HG03025 (cell line): Measurements from ENCODE around the gene STK40.

Experiments
- ATAC-seq: cut with Tn5 transposase; IDR thresholded peaks from one replicate; pipeline ENCODE4 v1.9.1; 2021; ENCODE audit warnings: mild to moderate bottlenecking, moderate library complexity; ENCODE audit not compliant: unreplicated experiment, low FRiP score

The STK40 gene

DNA sequence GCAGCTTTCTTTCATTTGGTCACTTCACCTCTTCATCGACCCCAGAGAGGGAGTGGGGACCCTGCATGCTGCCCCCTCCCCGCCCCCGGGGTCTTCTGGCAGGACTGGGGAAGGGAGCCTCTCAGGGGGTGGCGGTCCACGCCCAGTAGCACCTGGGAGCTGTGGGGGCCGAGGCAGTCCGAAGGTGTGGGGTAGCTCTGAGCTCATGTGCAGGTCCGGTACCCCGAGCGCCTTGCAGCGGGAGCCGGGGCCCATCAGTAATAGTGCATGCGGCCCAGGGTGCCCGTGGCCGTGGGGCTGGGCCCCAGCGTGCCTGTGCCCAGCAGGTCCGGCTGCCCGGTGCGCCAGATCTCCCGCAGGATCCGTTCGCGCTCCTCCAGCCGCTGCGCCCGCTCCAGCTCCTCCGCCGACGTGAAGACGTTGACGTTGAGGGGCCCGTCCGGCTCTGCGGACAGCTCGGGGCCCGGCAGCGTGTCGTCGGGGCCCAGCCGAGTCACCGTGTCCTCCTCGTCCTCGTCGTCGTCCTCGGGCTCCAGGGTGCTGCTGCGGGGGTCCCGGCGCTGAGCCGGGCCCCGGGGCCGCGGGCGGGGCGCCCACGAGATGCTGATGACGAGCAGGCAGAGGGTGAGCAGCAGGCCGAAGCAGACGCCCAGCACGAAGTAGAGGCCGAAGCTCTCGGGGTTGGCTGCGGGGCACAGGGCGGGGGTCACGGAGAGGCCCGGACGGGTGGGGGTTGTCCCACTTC, 63.5 kb downstream of the STK40 start:
- ATAC-seq, result no peak

DNA sequence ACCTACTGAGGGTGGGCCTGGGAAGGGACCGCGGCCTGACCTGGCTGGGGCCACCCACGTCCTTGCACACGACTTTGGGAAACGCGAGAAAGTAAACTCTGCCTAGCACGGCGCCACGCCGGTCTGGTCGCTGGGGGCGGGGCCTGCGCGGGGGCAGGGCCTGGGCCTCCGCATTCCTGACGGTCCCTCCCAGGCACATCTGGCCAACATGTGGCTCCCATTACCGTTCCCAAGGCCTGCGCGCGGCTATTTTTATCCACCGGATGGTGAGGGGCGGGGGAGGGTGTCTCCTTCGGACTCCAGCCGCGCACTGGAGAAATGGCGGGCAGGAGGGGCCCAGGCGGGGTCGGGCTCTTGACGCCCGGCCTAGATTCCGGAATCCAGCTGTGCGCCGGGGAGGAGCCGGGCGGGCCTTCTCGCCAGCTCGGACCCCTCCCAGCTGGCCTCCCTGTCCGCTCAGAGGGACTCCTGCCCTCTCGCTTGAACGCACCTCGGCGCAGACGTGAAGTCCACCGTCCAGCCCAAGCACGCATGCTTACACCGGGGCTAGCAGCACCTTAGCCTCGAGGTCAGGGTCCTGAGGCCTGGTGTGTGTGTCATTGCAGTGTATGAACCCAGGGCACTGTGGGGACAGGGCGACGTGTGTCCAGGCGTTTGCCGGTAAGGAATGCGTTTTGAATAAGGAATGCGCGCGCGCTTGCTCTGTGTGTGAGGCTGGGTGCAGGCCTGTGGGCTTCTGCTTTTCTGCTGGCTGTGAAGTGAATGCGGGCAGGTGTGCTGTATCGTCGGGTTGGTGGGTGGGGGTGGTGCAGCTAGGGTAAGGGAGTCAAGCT, 64.4 kb downstream of the STK40 start:
- no peak for ATAC-seq

GRCh38 chr1:36320767-36321118, 65.0 kb downstream of the STK40 start:
- no peak for ATAC-seq

DNA sequence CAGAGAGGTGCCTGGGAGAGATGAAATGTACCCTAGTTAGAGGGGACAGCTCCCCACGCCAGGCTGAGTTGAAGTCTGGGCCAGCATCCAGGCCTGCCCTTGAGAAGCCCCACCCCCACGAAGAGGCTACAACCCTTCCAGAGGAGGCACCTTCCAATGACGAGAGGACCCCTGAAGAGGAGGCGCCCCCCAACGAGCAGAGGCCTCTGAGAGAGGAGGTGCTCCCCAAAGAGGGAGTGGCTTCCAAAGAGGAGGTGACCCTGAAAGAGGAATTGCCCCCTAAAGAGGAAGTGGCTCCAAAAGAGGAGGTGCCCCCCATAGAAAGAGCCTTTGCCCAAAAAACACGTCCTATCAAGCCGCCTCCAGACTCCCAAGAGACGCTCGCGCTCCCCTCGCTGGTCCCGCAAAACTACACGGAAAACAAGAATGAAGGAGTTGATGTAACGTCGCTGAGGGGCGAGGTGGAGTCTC, 65.4 kb downstream of the STK40 start:
- ATAC-seq, result no peak

DNA sequence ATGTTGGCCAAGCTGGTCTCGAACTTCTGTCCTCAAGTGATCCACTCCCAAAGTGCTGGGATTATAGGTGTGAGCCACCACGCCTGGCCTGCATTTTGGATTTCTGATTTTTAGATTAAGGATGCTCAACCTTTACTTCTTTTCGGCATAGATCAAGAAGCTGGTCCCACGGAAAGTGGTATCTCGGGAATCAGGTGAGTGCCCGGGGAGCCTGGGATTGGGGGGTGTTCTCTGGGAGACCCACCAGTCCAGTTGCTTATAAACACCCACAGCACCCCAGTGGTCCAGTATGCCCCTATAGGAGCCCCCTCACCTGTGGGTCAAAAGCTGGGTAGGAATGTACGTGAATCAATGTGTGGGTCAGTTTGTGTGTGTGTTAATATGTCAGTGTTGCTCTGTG, 76.3 kb downstream of the STK40 start:
- ATAC-seq, result no peak

- no peak for ATAC-seq
Measured at GRCh38 chr1:36307601-36308330, 78.0 kb downstream of the STK40 start.

DNA sequence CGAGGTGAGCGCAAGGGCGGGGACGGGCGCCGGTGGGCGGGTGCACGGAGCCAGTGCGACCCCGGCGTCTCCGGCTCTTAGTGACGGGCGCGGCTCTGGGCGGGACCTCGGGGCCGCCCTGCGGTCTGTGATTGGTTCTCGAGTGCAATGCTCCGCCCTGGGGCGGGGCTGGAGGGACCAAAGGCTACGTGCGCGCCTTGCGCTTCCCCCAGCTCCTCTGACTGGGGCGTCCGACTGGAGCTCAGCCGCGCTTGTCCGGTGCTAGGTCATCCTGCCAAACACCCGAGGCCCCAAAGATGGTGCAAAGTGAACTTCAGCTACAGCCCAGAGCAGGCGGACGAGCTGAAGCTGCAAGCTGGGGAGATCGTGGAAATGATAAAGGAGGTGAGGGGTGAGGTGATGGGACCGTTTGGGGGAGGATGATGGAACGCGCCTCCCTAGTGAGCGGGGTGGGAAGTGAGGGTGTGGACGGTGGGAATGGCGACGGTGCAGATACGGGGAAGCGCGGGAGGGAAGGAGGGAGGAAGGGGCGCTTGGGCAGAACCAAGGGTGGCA, 78.7 kb downstream of the STK40 start:
- ATAC-seq, result peak; percentile 92

DNA sequence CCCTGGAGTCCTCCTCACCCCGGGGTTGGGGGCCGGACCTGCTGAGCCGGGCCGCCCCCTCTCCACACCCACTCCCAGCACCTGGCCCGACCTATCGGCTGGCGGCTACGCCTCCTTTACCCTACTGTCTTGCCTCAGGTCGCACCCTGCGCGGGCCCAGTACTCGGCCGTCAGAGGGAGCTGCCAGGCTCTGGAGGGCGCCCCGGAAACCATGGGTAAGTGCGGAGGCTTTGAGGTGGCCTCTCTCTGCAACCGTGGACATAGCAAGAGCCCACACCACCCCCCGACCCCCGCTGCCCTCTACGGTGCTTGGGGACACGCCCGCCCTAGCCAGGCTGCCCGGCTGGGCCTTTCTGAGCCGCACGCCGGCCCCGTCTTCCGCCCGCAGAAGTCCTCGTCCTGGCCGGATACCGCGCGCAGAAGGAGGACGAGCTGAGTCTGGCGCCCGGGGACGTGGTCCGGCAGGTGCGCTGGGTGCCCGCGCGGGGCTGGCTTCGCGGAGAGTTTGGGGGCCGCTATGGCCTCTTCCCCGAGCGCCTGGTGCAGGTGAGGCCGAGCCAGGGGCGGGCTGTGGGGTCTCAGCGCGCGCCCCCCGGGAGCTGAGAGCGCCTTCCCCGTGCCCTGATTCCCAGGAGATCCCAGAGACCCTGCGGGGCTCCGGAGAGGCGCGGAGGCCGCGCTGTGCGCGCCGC, 79.4 kb downstream of the STK40 start, which contains the start of gene SH3D21:
SH3D21 (plus strand) TSS at position 159 of the 692 bp plus-strand sequence; CDS start at position 212, 53 bp downstream.
- peak; percentile 34 for ATAC-seq

DNA sequence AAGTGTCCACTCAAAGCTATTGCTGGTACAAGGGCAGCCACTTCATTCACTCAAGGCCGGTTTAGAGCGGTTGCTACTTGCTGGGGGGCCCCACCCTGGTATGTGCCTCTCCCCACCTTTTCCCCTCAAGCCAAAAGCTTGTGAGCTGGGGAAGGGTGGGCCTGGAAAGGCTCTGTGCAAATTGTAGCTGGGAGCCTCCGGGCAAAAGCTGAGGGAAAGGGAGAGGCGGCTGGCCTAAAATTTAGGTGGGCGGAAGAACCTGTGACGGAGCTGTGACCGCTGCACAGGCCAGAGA, 79.9 kb downstream of the STK40 start:
- no peak for ATAC-seq

DNA sequence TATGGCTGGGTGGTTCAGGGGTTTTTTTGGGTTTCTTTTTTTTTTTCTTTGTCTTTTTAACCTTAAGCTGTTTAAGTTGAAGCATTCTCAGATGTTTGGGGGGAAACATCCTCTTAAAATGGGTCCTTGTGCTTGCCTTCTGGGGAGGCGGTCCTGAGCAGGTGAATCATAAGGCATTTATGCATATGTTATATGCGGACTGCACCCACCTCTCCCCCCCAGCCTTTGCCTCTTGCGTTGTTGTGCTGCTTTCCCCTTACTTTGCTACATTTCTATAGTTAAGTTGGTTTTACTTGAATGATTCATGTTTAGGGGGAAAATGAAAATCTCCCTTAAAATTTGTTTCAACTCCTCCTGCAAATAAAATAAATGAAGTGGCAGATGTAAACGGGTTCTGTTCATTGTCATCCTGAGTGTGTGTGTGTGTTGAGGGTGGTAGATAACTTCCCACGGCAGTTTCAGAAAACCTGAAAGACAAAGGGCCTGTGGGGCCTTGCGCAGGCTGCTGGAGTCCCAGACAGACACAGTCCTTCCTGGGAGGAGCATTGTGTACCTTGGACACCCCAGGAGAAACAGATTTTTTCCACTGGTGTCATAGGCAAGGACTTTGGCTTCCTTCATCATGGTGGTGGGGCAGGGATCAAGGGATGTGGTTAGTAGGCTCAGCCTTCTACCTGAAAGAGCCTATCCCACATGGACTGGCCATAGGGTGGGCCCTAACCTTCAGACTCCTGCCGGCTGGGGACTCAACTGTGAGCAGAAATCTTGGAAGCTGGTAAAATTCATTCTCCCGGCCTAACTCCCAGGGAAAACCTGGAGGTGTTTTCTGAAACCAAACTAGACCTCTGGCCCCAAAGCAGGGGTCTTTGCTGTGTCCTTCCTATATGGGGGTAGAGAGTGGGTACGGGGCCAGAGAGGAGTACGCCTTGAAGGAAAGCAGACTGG, 80.5 kb downstream of the STK40 start:
- ATAC-seq, result no peak

- no peak for ATAC-seq
Measured at GRCh38 chr1:36304521-36304920, 81.2 kb downstream of the STK40 start.

DNA sequence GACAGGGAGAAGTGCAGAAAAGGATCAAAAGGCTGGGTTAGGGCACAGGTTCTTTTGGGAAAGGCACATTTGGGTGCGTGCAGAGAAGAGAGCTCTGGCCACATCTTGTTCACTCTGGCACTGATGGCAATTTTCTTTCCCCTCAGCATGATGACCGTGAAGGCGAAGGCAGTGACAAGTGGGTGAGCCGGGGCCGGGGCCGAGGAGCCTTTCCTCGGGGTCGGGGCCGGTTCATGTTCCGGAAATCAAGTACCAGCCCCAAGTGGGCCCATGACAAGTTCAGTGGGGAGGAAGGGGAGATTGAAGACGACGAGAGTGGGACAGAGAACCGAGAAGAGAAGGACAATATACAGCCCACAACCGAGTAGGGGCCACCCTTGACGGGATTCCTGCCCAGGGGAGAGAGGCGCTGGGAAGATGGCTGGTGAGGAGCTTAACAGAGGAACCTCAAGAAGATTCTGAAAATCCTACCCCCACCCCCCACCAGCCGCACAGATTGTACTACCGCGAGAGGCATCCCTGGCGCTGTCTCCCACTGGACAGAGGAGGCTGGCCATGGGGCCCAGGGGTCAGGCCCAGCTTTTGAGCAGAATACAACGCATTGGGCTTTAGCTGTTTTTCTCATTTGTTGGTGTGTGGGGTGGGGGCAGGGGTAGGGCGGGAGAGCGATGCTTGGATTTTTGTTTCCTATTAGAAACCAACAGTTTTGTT, 81.9 kb downstream of the STK40 start:
- ATAC-seq, result no peak

DNA sequence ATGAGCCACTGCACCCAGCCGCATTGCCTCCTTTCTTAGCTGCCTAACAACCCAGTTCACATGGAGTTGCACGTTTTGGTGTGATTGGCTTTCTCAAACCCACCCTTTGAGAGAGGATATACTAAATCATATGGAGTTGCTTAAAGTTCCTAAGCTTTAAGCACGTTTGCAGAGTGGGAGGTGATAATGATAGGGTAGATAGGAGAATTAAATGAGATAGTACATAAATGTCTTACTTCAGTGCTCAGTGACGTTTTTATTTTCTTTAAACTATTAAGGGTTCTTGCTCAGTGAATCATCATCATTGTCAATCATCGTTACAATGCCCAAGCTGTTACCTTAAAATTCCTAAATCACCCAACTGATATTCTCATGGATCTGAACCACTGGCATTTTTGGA, 82.5 kb downstream of the STK40 start:
- no peak for ATAC-seq

DNA sequence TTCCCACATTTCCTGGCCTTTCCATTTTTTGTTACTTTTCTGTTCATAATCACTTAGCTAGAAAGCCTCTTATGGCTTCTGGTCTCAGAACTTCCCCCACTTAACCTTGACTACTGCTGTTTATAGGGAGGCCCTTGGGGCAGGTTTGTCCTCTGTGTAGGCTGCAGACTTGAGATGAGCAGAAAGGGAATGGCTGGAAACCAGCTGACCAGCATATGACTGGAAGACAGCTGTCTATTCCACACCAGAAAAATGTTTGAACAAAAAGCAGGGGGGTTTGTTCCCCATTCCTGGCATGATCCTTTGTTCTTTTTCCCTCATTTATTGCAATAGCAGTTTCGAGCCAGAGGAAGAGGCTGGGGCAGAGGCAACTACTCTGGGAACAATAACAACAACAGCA, 84.5 kb downstream of the STK40 start:
- no peak for ATAC-seq

DNA sequence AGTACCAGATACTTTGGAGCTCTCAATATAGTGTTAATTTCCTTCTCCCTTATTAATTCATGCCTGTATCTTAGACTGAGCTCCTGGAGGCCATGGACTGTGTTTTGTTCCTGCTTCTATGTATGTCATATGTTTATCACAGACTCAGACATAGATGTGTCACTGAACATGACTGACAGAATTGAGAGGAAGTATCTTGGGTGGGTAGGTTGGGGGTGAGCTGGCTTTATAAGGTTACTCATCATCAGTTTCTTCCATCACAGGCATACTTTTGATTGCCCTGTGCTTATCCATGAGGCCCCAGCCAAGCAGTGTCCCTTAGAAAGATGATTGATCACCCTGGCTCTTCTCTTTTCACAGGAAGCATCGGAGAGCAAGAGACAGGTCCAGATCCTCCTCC, 85.2 kb downstream of the STK40 start:
- no peak for ATAC-seq

DNA sequence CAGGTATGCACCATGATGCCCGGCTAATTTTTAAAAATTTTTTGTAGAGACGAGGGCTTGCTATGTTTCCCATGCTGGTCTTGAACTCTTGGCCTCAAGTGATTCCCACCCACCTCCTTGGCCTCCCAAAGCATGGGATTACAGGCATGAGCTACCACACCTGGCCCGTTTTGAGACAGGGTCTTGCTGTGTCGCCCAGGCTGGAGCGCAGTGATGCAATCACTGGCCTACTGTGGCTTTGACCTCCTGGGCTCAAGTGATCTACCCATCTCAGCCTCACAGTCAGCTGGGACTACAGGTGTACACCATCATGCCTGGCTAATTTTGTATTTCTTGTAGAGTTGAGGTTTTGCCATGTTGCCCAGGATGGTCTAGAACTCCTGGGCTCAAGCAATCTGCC, 87.1 kb downstream of the STK40 start:
- ATAC-seq, result no peak

DNA sequence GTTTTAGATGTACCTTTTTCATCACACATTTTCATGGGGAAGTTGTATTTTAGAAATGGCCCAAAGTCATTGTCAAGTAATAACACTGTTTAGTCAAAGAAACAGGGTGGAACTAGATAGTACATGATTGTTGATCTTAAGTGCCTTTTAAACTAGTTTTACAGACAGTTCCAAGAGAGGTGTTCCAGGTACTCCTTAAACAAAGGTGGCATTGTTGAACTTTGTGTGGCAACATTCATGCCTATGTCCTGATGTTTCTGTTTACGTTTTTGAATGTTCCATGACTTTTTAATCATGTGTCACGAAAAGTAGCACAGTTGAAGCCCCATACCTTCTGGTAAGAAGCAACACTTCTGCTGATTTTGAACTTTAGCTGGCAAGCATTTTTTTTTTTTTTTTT, 88.7 kb downstream of the STK40 start:
- ATAC-seq, result no peak

GRCh38 chr1:36295390-36295789, 90.3 kb downstream of the STK40 start:
- no peak for ATAC-seq
